Adrenal gland (tissue), 5 donors: ENCODE data around the gene UBN1.

Experiments used
- CTCF ChIP-seq, 6 experiments: fragments of 450-650 bp in 4 of 6; fragments of 200-600 bp in 2 of 6; sonication (generic) in 1 of 6; IDR thresholded peaks; 1 replicate in 5 of 6; 2 replicates in 1 of 6; pipeline versions ENCODE4 v1.5.1 to v1.8.0; 2016 to 2021; ENCODE audit warnings: antibody characterized with exemption in 6 of 6, mild to moderate bottlenecking in 2 of 6, moderate library complexity in 1 of 6
- POLR2A ChIP-seq, 2 donors: fragments of 450-650 bp; IDR thresholded peaks; one replicate each; pipeline ENCODE4 v1.6.1; 2017; ENCODE audit warnings: antibody characterized with exemption in 2 of 2, mild to moderate bottlenecking in 2 of 2, moderate library complexity in 1 of 2
- donor health status: DM: no; HTN: no; CAD: no.

GRCh38 chr16:4883501-4883900 is 36.2 kb downstream of the UBN1 start:
- TF ChIP-seq CTCF (IDR thresholded peaks at IDR 0.05) = no peak
- TF ChIP-seq POLR2A (IDR thresholded peaks at IDR 0.05) = no peak
